ENCODE data around the gene CEP120. TPM values are rescaled to one million over a fixed set of nuclear protein-coding genes. Genes with fewer than 3 reads are reported as not detected.
A peak's percentile ranks its signal among the peaks of the same experiment; 100 is the strongest.

CEP120 gene
- total RNA-seq, 1 experiment from 2014 or later: 36.7 TPM

DNA sequence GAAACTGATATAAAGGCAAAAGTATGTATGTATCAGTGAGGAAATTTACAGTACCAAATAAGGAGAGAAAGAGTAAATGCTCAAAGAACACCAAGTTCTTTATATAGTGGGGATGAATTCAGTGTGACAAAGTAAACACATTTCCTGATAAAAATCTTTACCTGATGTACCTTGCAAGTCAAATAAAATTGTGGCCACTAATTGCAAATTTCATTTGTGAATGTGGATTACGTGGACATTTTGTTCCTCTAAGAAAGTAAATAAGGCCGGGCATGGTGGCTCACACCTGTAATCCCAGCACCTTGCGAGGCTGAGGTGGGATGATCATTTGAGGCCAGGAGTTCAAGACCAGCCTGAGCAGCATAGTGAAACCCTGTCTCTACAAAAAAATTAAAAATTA is 25.7 kb downstream of the CEP120 start:
- Histone ChIP-seq H3K27me3 (replicated peaks) (no peaks in the 10 kb centered on the region), H3K4me3 (no peak overlapping the region), H3K27ac (no peak overlapping the region), H3K9me3 (replicated peaks) (no peaks in the 10 kb centered on the region), H3K4me1 (replicated peaks) (no peaks in the 10 kb centered on the region), H3K36me3 (peaks cover 28% of the 10 kb centered on the region)
- no peak for DNase-seq (ENCODE audit: low read depth in 1 of 2, low spot score in 2 of 2)

DNA sequence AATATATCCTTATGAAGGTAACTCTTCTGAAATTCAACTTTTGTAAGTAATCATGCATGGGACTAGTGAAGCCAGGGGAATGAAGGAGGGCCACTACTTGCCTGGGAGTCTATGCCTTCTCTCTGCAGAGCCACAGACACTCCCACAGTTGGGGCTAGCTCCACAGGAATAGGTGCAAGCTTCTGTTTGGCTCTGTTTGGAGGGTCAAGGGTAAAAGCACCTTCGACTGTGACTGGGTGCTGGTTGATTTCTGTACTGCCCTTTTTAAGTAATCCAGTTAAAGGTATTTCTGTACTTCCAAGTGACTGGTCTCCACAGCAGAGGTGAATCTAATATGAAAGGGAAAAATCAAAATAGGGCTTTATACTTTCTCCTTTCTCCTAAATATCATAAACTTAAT is 32.2 kb downstream of the CEP120 start:
- Histone ChIP-seq H3K27me3 (replicated peaks) (no peaks in the 10 kb centered on the region), H3K27ac (no peak overlapping the region), H3K4me1 (replicated peaks) (no peaks in the 10 kb centered on the region), H3K4me3 (no peak overlapping the region), H3K9me3 (replicated peaks) (no peaks in the 10 kb centered on the region), H3K36me3 (peaks cover 25% of the 10 kb centered on the region)
- no peak for DNase-seq (ENCODE audit: low read depth in 1 of 2, low spot score in 2 of 2)

- no peak for DNase-seq (ENCODE audit: low read depth in 1 of 2, low spot score in 2 of 2)
- no peaks in the 10 kb centered on the region for H3K4me1 ChIP-seq (replicated peaks)
- peaks cover 35% of the 10 kb centered on the region for H3K36me3 ChIP-seq
- H3K27me3 ChIP-seq (replicated peaks): no peaks in the 10 kb centered on the region
- no peak overlapping the region for H3K4me3 ChIP-seq
- H3K27ac ChIP-seq: no peak overlapping the region
- no peaks in the 10 kb centered on the region for H3K9me3 ChIP-seq (replicated peaks)
Measured at GRCh38 chr5:123389794-123390193, 33.4 kb downstream of the CEP120 start.

GRCh38 chr5:123387313-123387712 is 35.9 kb downstream of the CEP120 start:
- H3K9me3 ChIP-seq (replicated peaks): no peaks in the 10 kb centered on the region
- no peaks in the 10 kb centered on the region for H3K27me3 ChIP-seq (replicated peaks)
- H3K4me1 ChIP-seq (replicated peaks): no peaks in the 10 kb centered on the region
- no peak for DNase-seq (ENCODE audit: low read depth in 1 of 2, low spot score in 2 of 2)
- peaks cover 28% of the 10 kb centered on the region for H3K36me3 ChIP-seq
- no peak overlapping the region for H3K27ac ChIP-seq
- H3K4me3 ChIP-seq: no peak overlapping the region

- H3K4me1 ChIP-seq (replicated peaks): no peaks in the 10 kb centered on the region
- no peaks in the 10 kb centered on the region for H3K27me3 ChIP-seq (replicated peaks)
- no peak for DNase-seq (ENCODE audit: low read depth in 1 of 2, low spot score in 2 of 2)
- peaks cover 45% of the 10 kb centered on the region for H3K36me3 ChIP-seq
- H3K4me3 ChIP-seq: no peak overlapping the region
- H3K27ac ChIP-seq: no peak overlapping the region
- no peaks in the 10 kb centered on the region for H3K9me3 ChIP-seq (replicated peaks)
Measured at GRCh38 chr5:123382252-123382651, 41.0 kb downstream of the CEP120 start.

- H3K4me3 ChIP-seq: no peak overlapping the region
- peaks cover 8% of the 10 kb centered on the region for H3K4me1 ChIP-seq (replicated peaks)
- peaks cover 22% of the 10 kb centered on the region for H3K36me3 ChIP-seq
- DNase-seq (ENCODE audit: low read depth in 1 of 2, low spot score in 2 of 2): peak; percentile 39 to 79
- no peak overlapping the region for H3K27ac ChIP-seq
- H3K9me3 ChIP-seq (replicated peaks): no peaks in the 10 kb centered on the region
- no peaks in the 10 kb centered on the region for H3K27me3 ChIP-seq (replicated peaks)
Measured at GRCh38 chr5:123371575-123372179, 51.5 kb downstream of the CEP120 start.

DNA sequence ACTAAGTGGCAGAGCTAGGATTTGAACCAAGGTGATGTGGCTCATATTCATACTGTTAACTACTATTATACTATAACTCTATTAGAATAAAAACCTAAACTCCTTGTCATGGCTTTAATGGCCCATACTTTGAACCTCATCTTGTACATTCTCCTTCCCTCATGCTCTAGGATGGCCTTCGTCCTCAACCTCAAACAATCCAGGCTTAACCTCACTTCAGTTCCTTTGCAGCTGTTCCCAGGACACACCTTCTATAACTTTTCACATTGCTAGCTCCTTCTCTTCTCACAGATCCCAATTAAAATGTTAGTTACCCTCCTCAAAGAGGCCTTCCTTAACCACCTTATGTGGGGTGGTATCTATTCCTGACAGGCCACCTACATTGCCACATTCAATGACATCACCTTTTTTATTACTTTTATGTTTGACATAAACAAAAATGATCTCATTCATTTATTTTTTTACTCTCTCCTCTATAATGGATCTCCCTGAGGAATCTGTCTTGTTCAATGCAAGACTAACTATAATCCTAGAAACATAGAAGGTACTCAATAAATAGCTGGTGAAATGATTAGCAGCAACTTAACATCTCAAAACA is 53.7 kb downstream of the CEP120 start:
- H3K36me3 ChIP-seq: peaks cover 14% of the 10 kb centered on the region
- no peak for DNase-seq (ENCODE audit: low read depth in 1 of 2, low spot score in 2 of 2)
- H3K9me3 ChIP-seq (replicated peaks): no peaks in the 10 kb centered on the region
- H3K4me3 ChIP-seq: no peak overlapping the region
- no peak overlapping the region for H3K27ac ChIP-seq
- H3K27me3 ChIP-seq (replicated peaks): no peaks in the 10 kb centered on the region
- H3K4me1 ChIP-seq (replicated peaks): peaks cover 8% of the 10 kb centered on the region

DNA sequence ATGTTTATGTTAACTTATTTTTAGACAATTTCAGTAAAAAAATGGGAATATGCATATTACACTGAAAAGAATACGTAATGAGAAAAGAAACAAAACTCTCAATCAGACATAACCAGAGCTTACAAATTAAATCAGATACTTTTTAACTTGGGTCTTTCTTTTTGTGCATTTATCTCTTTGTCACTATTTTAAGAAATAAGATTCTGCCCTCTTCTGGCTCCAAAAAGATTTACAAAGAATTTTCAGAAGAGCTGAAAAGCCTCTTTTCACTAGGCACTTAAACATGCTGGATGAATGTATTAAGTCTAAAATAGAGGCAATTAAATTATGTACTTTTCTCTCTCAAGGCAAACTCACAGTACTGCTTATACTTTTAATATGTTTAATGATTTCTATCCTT is 55.5 kb downstream of the CEP120 start:
- H3K9me3 ChIP-seq (replicated peaks): no peaks in the 10 kb centered on the region
- H3K4me3 ChIP-seq: no peak overlapping the region
- H3K4me1 ChIP-seq (replicated peaks): peaks cover 8% of the 10 kb centered on the region
- H3K36me3 ChIP-seq: peaks cover 12% of the 10 kb centered on the region
- DNase-seq (ENCODE audit: low read depth in 1 of 2, low spot score in 2 of 2): peak in 1 of 2 experiments; percentile 41
- H3K27me3 ChIP-seq (replicated peaks): no peaks in the 10 kb centered on the region
- H3K27ac ChIP-seq: no peak overlapping the region

DNA sequence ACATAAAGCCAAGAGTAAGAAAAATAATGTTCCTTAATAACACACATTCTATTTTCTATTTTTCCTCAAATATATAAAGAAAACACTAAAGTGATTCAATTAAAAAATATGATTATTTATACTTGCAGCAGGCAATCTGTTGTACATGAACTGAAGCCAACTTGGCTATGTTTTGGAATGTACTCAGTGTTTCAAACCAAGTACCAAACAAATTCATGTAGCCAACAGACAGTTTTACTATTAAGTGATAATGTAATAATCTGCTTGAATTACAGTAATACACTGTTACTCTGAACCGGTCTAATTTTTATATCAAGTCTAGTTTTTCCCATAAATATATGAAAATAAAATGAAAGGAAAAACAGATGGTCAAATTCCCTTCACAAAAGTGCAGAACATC is 58.0 kb downstream of the CEP120 start:
- H3K9me3 ChIP-seq (replicated peaks): no peaks in the 10 kb centered on the region
- no peak overlapping the region for H3K27ac ChIP-seq
- peaks cover 8% of the 10 kb centered on the region for H3K4me1 ChIP-seq (replicated peaks)
- no peaks in the 10 kb centered on the region for H3K27me3 ChIP-seq (replicated peaks)
- DNase-seq (ENCODE audit: low read depth in 1 of 2, low spot score in 2 of 2): no peak
- H3K4me3 ChIP-seq: no peak overlapping the region
- H3K36me3 ChIP-seq: peaks cover 6% of the 10 kb centered on the region; the same call in 1 of the 2 replicates

DNA sequence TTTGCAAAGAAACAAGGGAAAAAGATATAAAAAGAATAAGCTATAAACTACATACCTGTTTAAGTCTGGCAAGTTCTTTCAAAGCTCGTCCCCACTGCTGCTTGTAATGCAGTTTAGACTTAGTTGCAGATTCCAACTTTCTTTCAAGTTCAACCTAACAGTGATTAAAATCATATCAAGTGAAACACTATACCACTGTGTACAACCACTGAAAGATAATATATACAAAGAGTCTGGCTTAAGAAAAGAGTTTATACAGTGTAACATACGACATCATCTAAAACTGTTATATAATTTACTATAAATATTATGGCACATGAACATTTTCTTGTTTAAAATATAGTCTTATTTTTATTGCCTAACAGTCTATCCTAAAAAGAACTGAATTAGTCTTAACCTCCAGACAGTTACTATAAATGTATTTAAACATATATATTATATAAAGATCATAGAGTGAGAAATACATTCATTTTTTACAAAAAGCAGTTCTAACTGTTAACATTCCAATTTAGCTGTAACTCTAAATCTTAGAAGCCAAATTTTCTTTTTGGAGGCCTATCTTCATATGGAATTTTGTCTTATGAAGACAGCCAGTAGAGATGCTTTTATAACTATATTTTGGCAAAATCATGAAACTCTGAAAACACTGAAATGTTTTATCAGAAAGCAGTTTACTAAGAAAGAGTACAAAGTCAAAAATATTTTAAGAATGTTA is 58.6 kb downstream of the CEP120 start:
- DNase-seq (ENCODE audit: low read depth in 1 of 2, low spot score in 2 of 2): no peak
- H3K27me3 ChIP-seq (replicated peaks): no peaks in the 10 kb centered on the region
- H3K4me1 ChIP-seq (replicated peaks): peaks cover 4% of the 10 kb centered on the region
- H3K27ac ChIP-seq: no peak overlapping the region
- H3K36me3 ChIP-seq: peaks cover 6% of the 10 kb centered on the region; the same call in 1 of the 2 replicates
- H3K4me3 ChIP-seq: no peak overlapping the region
- no peaks in the 10 kb centered on the region for H3K9me3 ChIP-seq (replicated peaks)

DNA sequence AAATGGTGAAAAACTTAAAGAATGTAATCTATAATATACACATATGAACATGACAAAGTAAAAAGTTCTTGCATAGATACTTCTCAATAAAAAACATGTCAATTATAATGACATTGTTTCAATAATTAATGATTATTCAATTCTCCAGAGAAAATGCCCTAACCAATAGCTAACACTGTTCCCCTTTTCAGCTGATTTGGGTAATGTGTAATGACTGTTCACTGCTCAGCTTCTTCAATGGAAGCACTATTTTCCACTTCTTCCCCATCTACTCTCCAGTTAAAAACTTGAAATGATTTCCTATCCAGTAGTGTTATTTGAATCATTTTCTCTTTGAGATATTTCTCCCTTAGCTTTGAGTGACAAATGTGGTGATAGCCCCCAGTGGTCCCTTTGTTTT is 62.3 kb downstream of the CEP120 start:
- DNase-seq (ENCODE audit: low read depth in 1 of 2, low spot score in 2 of 2): no peak
- Histone ChIP-seq H3K27me3 (replicated peaks) (no peaks in the 10 kb centered on the region), H3K36me3 (peaks cover 9% of the 10 kb centered on the region), H3K9me3 (replicated peaks) (0 out of 2 replicates have a peak, but pooled peaks cover 3% of the 10 kb centered on the region), H3K4me1 (replicated peaks) (no peaks in the 10 kb centered on the region), H3K4me3 (no peak overlapping the region), H3K27ac (no peak overlapping the region)

- H3K4me3 ChIP-seq: no peak overlapping the region
- no peaks in the 10 kb centered on the region for H3K27me3 ChIP-seq (replicated peaks)
- H3K9me3 ChIP-seq (replicated peaks): 0 out of 2 replicates have a peak, but pooled peaks cover 3% of the 10 kb centered on the region
- DNase-seq (ENCODE audit: low read depth in 1 of 2, low spot score in 2 of 2): no peak
- no peaks in the 10 kb centered on the region for H3K4me1 ChIP-seq (replicated peaks)
- peaks cover 9% of the 10 kb centered on the region for H3K36me3 ChIP-seq
- no peak overlapping the region for H3K27ac ChIP-seq
Measured at GRCh38 chr5:123360201-123360571, 63.0 kb downstream of the CEP120 start.

DNA sequence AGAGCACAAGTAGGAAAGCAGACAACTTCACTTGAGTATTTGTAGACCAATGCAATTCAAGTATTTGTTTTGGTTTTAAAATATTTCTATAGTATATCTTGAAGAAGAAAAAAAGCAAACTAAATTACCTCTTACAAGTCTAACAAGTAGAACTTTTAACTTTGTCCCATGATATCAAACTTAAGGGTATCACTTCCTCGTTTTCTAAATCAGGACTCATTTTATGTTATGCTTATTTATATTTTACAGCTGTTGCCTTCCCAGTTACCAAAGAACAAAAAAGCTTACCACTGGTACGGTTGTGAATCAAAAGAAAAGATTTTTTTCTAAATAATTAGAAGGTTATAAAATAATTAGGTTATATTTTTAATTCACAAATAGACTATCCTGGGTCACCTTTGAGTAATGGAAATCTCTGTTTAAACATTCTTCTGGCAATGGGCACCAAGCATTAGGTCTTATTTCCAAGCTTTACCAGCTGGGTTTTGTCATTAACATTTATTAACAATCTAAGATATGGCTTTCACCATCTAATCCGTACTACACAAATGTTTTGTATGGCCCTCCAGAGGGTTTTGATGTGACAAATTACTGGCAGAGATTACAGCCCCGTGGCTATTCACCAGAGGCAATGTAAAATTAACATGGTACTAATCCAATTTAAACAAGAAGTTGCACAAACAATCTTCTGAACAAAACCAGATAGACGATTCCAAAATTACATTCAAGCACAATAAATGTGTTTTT is 63.6 kb downstream of the CEP120 start:
- no peak overlapping the region for H3K4me3 ChIP-seq
- no peaks in the 10 kb centered on the region for H3K27me3 ChIP-seq (replicated peaks)
- no peak overlapping the region for H3K27ac ChIP-seq
- 0 out of 2 replicates have a peak, but pooled peaks cover 3% of the 10 kb centered on the region for H3K9me3 ChIP-seq (replicated peaks)
- H3K4me1 ChIP-seq (replicated peaks): no peaks in the 10 kb centered on the region
- peaks cover 9% of the 10 kb centered on the region for H3K36me3 ChIP-seq
- no peak for DNase-seq (ENCODE audit: low read depth in 1 of 2, low spot score in 2 of 2)

DNA sequence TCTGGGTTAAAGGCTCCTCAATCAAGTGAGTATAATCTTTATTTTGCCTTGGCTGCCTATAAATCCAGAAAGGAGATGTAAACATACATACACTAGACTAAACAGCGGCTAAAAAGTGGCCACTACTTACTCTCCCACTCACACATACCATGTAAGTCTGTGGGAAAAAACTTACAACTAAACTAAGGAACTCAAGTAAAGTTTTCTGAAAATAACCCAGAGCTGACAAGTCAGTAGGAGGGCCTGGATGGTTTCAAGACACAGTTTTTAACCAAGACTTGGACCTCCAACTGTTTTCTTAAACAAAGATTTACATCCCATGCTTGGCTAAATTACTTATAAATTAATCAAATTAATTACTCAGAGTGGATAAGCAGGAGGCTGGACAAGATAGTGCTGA is 64.5 kb downstream of the CEP120 start:
- Histone ChIP-seq H3K36me3 (peaks cover 9% of the 10 kb centered on the region), H3K27ac (no peak overlapping the region), H3K4me1 (replicated peaks) (no peaks in the 10 kb centered on the region), H3K9me3 (replicated peaks) (0 out of 2 replicates have a peak, but pooled peaks cover 3% of the 10 kb centered on the region), H3K4me3 (no peak overlapping the region), H3K27me3 (replicated peaks) (no peaks in the 10 kb centered on the region)
- DNase-seq (ENCODE audit: low read depth in 1 of 2, low spot score in 2 of 2): no peak

Data from SJSA1 (cell line).